Heart right ventricle (tissue), 16 donors: Measurements from ENCODE around the gene GALK2. TPM values are rescaled to one million over a fixed set of nuclear protein-coding genes. Genes with fewer than 3 reads are reported as not detected.

Source experiments
- ATAC-seq, 8 donors: fragments of 200-7000 bp; cut with Tn5 transposase; one replicate each; pipeline ENCODE4 v1.9.1; 2020; ENCODE audit warnings: mild to moderate bottlenecking in 8 of 8, moderate library complexity in 8 of 8, moderate number of reproducible peaks in 1 of 8
- DNase-seq, 2 donors: peaks; one replicate each; pipeline ENCODE4 v3.0.0-alpha.2; 2020
- H3K27ac ChIP-seq, 10 donors: fragments of 200-600 bp; sonication (generic) in 2 of 10; one replicate each; pipeline versions ENCODE4 v1.5.0 to v1.8.0; 2020 to 2022; ENCODE audit warnings: mild to moderate bottlenecking in 3 of 10
- H3K27me3 ChIP-seq, 7 donors: fragments of 200-600 bp; one replicate each; pipeline ENCODE4 v1.8.0; 2021 to 2022; ENCODE audit warnings: mild to moderate bottlenecking in 2 of 7
- H3K36me3 ChIP-seq, 9 donors: fragments of 200-600 bp; sonication (generic) in 1 of 9; one replicate each; pipeline versions ENCODE4 v1.5.0 to v1.8.0; 2020 to 2022; ENCODE audit warnings: mild to moderate bottlenecking in 2 of 9
- H3K4me1 ChIP-seq, 9 donors: fragments of 200-600 bp; sonication (generic) in 1 of 9; one replicate each; pipeline versions ENCODE4 v1.5.0 to v1.8.0; 2020 to 2022; ENCODE audit warnings: mild to moderate bottlenecking in 4 of 9
- H3K4me3 ChIP-seq, 10 donors: fragments of 200-600 bp; sonication (generic) in 2 of 10; one replicate each; pipeline versions ENCODE4 v1.5.0 to v1.8.0; 2020 to 2022; ENCODE audit warnings: mild to moderate bottlenecking in 7 of 10, moderate library complexity in 2 of 10
- H3K9me3 ChIP-seq, 11 donors: fragments of 200-600 bp in 10 of 11; sonication (generic) in 2 of 11; one replicate each; pipeline versions ENCODE4 v1.5.0 to v1.8.0; 2013 to 2022; ENCODE audit warnings: mild to moderate bottlenecking in 2 of 11, control low read depth in 1 of 11, moderate library complexity in 1 of 11
- WGBS, 2 donors: extraction: QIAGEN DNeasy Blood & Tissue Kit; methylation state at CpG; one replicate each; pipeline ENCODE4 v1.1.7; 2013; ENCODE audit warnings: inconsistent platforms in 1 of 2; 5-methylcytosine and 5-hydroxymethylcytosine counted together
- intact Hi-C, 10 donors: fragments of 100-400 bp; cut with DNase I; formaldehyde crosslinking; loops; one replicate each; pipeline versions ENCODE4 v1.11.1 to v1.14.2; 2022
- polyA plus RNA-seq, 2 donors: library from polyadenylated mRNA; stranded (reverse); fragments of 200-250 nt; gene quantifications; one replicate each; pipeline ENCODE4 v1.2.3, GENCODE V29; 2013
- total RNA-seq, 10 donors: library from RNA; stranded (reverse); fragmentation: NEBNext Ultra II Directional in 3 of 10; extraction: Animal tissue kit (Norgen Biotek cat#: 25700) in 3 of 10; gene quantifications; one replicate each; pipeline versions ENCODE4 v1.2.1 to v1.2.4, GENCODE V29; 2021 to 2023
- TF ChIP-seq, protein P1 (sequence below), 9 donors: fragments of 200-600 bp; sonication (generic) in 2 of 9; IDR thresholded peaks; one replicate each; pipeline versions ENCODE4 v1.5.0 to v1.8.0; 2021 to 2022; ENCODE audit warnings: antibody characterized with exemption in 9 of 9, mild to moderate bottlenecking in 5 of 9, moderate library complexity in 1 of 9
- donor health status: Arrhythmogenic right ventricular cardiomyopathy.
- donor health status: ischemic (EF 13 %, LVEDD 7.1; RV severe dilation, severe dysfunction).
- donor health status: healthy with polysubstance abuse.
- donor health status: DM: no; HTN: yes; CAD: no.
- donor health status: DM: no; HTN: no; CAD: no.
- donor health status: ischemic (EF 25% LVEDD 6.9; RV normal size, moderate dysfunction).
- donor health status: ischemic (EF 25% LVEDD 5.7; RV mildly dilated, moderate dysfunction).
- donor health status: healthy.
- donor health status: DM: yes; HTN: yes; CAD: no.
- donor health status: Ischemic cardiomyopathy.
- donor health status: ischemic (EF 35%, LVEDD 5.7; RV mildly dilated, moderate dysfunction).
- donor health status: nonischemic (EF 11% LVEDD 7.7; RV severe dilation, severe dysfunction).
- donor health status: DM: yes; HTN: yes; CAD: no.
- donor health status: PGD.
- donor health status: ischemic (EF 29% LVEDD 5.4; RV normal size, mild dysfunction).
- donor health status: nonischemic (EF 23%, LVEDD 6.1; RV moderate dilation, normal function).

GALK2 gene
- total and polyA plus RNA-seq, 12 donors = 6.2 to 43.9 (median 35.5) TPM

- ATAC-seq (no peak), DNase-seq (no peak)
- H3K9me3 ChIP-seq = no peaks in the 10 kb centered on the region
- no peak overlapping the region for H3K4me3 ChIP-seq
- intact Hi-C loops = loop anchor here in 2 of 10 donors (10.0 kb wide), 2 partner anchors 80 to 100 kb away; partner anchors contain the start of gene SECISBP2L (in 1 of the 2)
- TF ChIP-seq, protein P1, sequence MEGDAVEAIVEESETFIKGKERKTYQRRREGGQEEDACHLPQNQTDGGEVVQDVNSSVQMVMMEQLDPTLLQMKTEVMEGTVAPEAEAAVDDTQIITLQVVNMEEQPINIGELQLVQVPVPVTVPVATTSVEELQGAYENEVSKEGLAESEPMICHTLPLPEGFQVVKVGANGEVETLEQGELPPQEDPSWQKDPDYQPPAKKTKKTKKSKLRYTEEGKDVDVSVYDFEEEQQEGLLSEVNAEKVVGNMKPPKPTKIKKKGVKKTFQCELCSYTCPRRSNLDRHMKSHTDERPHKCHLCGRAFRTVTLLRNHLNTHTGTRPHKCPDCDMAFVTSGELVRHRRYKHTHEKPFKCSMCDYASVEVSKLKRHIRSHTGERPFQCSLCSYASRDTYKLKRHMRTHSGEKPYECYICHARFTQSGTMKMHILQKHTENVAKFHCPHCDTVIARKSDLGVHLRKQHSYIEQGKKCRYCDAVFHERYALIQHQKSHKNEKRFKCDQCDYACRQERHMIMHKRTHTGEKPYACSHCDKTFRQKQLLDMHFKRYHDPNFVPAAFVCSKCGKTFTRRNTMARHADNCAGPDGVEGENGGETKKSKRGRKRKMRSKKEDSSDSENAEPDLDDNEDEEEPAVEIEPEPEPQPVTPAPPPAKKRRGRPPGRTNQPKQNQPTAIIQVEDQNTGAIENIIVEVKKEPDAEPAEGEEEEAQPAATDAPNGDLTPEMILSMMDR (IDR thresholded peaks at IDR 0.05) = no peak
- H3K27me3 ChIP-seq = no peaks in the 10 kb centered on the region
- no peak overlapping the region for H3K27ac ChIP-seq
- peaks cover 0 to 58% (median 28%) of the 10 kb centered on the region in 9 donors for H3K36me3 ChIP-seq
- WGBS, 2 donors = 66 to 93% methylated on average over 2 of the region's 2 CpGs
- peaks cover 0 to 10% (median 0%) of the 10 kb centered on the region in 9 donors for H3K4me1 ChIP-seq
These were observed 45.7 kb upstream of the GALK2 start for GRCh38 chr15:49124371-49124770.

GRCh38 chr15:49131403-49131802, 38.6 kb upstream of the GALK2 start:
- WGBS, 2 donors = 35 to 64% methylated on average over 3 of the region's 3 CpGs
- Histone ChIP-seq H3K9me3 (no peaks in the 10 kb centered on the region), H3K27ac (no peak overlapping the region), H3K4me1 (peaks cover 0 to 17% (median 0%) of the 10 kb centered on the region in 9 donors), H3K4me3 (no peak overlapping the region), H3K27me3 (no peaks in the 10 kb centered on the region), H3K36me3 (peaks cover 0 to 100% (median 53%) of the 10 kb centered on the region in 9 donors)
- ATAC-seq (peak in 4 of 8 donors; percentile 62 to 75 (median 72)), DNase-seq (no peak)
- intact Hi-C loops = loop anchor here in 2 of 10 donors (10.0 kb wide), 1 partner anchor 107 kb away; no protein-coding TSS in a partner anchor
- TF ChIP-seq, protein P1 (IDR thresholded peaks at IDR 0.05) = no peak

DNA sequence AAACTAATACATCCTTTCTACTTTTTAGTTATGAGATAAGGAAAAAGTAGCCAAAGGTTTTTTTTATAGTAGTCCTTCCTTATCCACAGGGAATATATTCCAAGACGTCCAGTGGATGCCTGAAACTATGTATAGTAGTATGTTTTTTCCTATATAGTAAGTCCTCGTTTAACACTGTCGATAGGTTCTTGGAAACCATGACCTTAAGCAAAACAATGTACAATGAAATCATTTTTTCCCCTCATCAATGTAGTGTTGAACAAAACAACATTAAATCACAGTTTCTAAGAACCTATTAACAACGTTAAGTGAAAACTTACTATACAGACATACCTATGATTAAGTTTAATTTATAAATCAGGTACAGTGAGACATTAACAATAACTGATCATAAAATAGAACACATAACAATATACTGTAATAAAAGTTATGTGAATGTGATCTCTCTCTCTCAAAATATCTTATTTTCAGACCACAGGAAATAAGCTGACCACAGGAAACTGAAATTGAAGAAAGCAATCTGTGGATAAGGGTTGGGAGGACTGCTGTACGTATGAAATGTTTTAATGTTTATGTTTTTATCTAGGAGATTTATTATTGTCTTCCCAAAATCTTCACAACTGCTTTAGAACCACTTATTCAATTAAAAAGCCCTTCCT, 35.2 kb upstream of the GALK2 start:
- Histone ChIP-seq H3K4me1 (peaks cover 0 to 17% (median 0%) of the 10 kb centered on the region in 9 donors), H3K27ac (no peak overlapping the region), H3K4me3 (no peak overlapping the region), H3K27me3 (no peaks in the 10 kb centered on the region), H3K9me3 (no peaks in the 10 kb centered on the region), H3K36me3 (peaks cover 0 to 100% (median 45%) of the 10 kb centered on the region in 9 donors)
- no peak for ATAC-seq
- DNase-seq = no peak
- intact Hi-C loops = loop anchor here in 2 of 10 donors (10.0 kb wide), 1 partner anchor 110 kb away; no protein-coding TSS in a partner anchor
- WGBS, 2 donors = 68 to 70% methylated on average over 5 of the region's 5 CpGs
- TF ChIP-seq, protein P1 (IDR thresholded peaks at IDR 0.05) = no peak

GRCh38 chr15:49135342-49135857, 34.6 kb upstream of the GALK2 start:
- TF ChIP-seq, protein P1 (IDR thresholded peaks at IDR 0.05) = no peak
- WGBS, 2 donors = 42 to 48% methylated on average over 2 of the region's 2 CpGs
- Histone ChIP-seq H3K27ac (no peak overlapping the region), H3K4me3 (no peak overlapping the region), H3K36me3 (peaks cover 0 to 100% (median 45%) of the 10 kb centered on the region in 9 donors), H3K4me1 (peaks cover 0 to 17% (median 0%) of the 10 kb centered on the region in 9 donors), H3K9me3 (no peaks in the 10 kb centered on the region), H3K27me3 (no peaks in the 10 kb centered on the region)
- no peak for ATAC-seq
- intact Hi-C loops = loop anchor here in 2 of 10 donors (10.0 kb wide), 1 partner anchor 111 kb away; no protein-coding TSS in a partner anchor
- DNase-seq = no peak
